ENCODE results near the gene C11orf21. TPM values are rescaled to one million over a fixed set of nuclear protein-coding genes. Genes with fewer than 3 reads are reported as not detected.

Gene C11orf21
- total RNA-seq, 1 donor from 2014 or later: not detected

DNA sequence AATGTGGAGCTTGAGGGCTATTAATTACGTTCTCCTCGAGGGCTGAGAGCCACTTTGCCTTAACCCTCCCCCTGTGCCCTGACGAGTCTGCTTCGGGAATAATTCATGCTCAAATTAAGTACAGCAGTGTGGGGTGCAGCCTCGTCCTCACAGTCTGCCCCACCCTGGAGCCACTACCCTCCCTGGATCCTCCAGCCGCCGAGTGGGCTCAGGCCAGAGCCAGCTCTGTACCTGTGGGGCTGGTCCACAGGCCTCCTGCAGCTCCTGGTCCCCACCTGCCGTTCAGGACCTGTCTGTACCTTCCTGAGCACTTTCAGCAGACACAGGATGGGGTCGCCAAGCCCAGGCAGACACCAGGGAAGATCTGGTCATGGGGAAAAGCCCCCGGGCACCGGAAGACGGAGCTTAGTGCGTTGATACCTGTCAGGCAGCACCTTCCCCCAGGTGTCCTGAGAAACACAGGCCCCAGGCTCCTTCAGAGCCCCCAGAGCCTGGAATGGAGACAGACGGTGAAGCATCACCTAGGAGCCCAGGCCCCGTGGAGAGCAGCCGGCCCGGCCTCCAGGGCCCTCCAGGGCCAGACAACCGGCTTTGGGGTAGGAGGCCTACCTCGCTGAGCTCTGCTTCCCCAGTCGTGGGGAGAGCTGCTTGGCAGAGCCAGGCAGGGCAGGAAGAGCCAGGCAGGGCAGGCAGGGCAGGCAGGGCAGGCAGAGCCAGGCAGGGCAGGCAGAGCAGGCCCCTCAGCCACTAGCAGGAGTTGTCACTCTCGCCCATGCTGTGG lies 9.8 kb upstream of the C11orf21 start:
- TF ChIP-seq, protein P1, sequence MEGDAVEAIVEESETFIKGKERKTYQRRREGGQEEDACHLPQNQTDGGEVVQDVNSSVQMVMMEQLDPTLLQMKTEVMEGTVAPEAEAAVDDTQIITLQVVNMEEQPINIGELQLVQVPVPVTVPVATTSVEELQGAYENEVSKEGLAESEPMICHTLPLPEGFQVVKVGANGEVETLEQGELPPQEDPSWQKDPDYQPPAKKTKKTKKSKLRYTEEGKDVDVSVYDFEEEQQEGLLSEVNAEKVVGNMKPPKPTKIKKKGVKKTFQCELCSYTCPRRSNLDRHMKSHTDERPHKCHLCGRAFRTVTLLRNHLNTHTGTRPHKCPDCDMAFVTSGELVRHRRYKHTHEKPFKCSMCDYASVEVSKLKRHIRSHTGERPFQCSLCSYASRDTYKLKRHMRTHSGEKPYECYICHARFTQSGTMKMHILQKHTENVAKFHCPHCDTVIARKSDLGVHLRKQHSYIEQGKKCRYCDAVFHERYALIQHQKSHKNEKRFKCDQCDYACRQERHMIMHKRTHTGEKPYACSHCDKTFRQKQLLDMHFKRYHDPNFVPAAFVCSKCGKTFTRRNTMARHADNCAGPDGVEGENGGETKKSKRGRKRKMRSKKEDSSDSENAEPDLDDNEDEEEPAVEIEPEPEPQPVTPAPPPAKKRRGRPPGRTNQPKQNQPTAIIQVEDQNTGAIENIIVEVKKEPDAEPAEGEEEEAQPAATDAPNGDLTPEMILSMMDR (IDR thresholded peaks at IDR 0.05; ENCODE audit: insufficient read depth, low read length, severe bottlenecking): no peak
- no peak for FAIRE-seq
- no peak for DNase-seq (ENCODE audit: low read depth)
- H3K36me3 ChIP-seq (ENCODE audit: control insufficient read depth, insufficient read depth, low read length): no peaks in the 10 kb centered on the region
- no peak overlapping the region for H3K4me3 ChIP-seq (ENCODE audit: low read depth, low read length)
- H3K27me3 ChIP-seq (ENCODE audit: control insufficient read depth, insufficient read depth, low read length): no peaks in the 10 kb centered on the region

DNA sequence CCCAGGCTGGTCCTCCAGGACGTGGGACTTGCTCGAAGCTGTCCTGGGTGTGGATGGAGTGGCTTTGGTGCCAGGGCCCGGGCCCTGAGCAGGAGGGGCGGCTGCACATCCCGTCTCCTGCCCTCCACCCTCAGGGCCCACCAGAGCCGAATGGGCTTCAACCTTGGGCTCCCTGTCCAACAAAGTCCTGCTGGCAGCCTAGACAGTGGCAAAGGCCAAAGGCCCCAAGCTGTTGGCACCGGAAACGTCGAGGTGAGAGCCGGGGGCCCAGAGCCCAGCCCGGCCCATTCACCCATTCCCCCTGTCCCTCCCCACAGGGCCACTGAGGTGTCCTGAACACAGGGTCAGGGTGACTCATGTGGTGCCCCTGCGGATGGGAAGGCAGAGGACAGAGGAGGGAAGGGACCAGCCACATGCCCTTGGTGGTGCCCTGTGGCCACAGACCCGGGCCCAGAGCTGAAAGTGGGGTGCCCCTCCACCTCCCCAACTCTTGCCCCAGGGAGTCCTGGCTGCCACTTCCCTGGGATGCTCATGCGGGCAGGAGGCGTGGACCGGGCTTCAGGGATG lies 9.2 kb upstream of the C11orf21 start:
- FAIRE-seq: no peak
- TF ChIP-seq, protein P1 (IDR thresholded peaks at IDR 0.05; ENCODE audit: insufficient read depth, low read length, severe bottlenecking): no peak
- Histone ChIP-seq H3K4me3 (ENCODE audit: low read depth, low read length) (no peak overlapping the region), H3K36me3 (ENCODE audit: control insufficient read depth, insufficient read depth, low read length) (no peaks in the 10 kb centered on the region), H3K27me3 (ENCODE audit: control insufficient read depth, insufficient read depth, low read length) (no peaks in the 10 kb centered on the region)
- DNase-seq (ENCODE audit: low read depth): no peak

DNA sequence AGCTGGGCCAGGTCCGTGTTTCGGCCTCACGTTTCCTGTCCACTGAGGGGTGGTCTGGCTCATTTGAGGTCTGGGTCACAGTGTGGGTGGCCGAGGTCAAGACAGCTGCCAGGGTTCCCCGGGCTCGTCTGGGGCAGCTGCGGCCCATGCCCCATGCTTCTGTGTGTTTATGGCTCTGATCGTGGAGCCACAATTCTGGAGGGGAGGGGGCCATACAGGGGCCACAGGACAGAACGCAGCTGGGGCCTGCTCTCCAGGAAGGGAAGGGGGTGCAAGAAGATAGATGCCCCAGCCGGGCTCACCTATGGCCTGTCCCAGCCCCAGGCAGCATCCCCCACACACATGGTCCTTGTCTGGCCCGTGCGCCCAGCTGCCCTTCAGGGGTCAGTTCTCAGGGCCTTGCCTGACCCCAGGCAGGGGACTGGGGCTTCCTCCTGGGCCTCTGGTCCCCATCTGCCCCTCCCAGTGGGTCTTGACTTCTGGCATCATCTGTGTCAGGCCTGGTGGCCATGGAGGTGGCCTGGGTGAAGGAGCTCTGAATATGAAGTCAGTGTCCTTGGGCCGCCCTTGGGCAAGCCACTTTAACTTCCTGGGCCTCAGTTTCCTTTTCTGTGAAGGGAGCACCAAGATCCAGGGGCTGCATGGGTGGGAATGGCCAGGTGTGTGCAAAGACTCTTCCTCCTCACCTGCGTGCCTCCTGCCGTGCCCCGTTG lies 8.5 kb upstream of the C11orf21 start:
- Histone ChIP-seq H3K27me3 (ENCODE audit: control insufficient read depth, insufficient read depth, low read length) (no peaks in the 10 kb centered on the region), H3K36me3 (ENCODE audit: control insufficient read depth, insufficient read depth, low read length) (no peaks in the 10 kb centered on the region), H3K4me3 (ENCODE audit: low read depth, low read length) (no peak overlapping the region)
- FAIRE-seq: no peak
- TF ChIP-seq, protein P1 (IDR thresholded peaks at IDR 0.05; ENCODE audit: insufficient read depth, low read length, severe bottlenecking): no peak
- no peak for DNase-seq (ENCODE audit: low read depth)

GRCh38 chr11:2309251-2310072 lies 7.7 kb upstream of the C11orf21 start:
- Histone ChIP-seq H3K36me3 (ENCODE audit: control insufficient read depth, insufficient read depth, low read length) (no peaks in the 10 kb centered on the region), H3K27me3 (ENCODE audit: control insufficient read depth, insufficient read depth, low read length) (no peaks in the 10 kb centered on the region), H3K4me3 (ENCODE audit: low read depth, low read length) (no peak overlapping the region)
- TF ChIP-seq, protein P1 (IDR thresholded peaks at IDR 0.05; ENCODE audit: insufficient read depth, low read length, severe bottlenecking): no peak
- FAIRE-seq (no peak), DNase-seq (ENCODE audit: low read depth) (no peak)

GRCh38 chr11:2308713-2309112 lies 7.0 kb upstream of the C11orf21 start:
- TF ChIP-seq, protein P1 (IDR thresholded peaks at IDR 0.05; ENCODE audit: insufficient read depth, low read length, severe bottlenecking): no peak
- DNase-seq (ENCODE audit: low read depth) (no peak), FAIRE-seq (no peak)
- no peaks in the 10 kb centered on the region for H3K27me3 ChIP-seq (ENCODE audit: control insufficient read depth, insufficient read depth, low read length)
- H3K4me3 ChIP-seq (ENCODE audit: low read depth, low read length): no peak overlapping the region
- H3K36me3 ChIP-seq (ENCODE audit: control insufficient read depth, insufficient read depth, low read length): no peaks in the 10 kb centered on the region
